A549 treated with ZK216348 at 1 μM for 4 hours (cell line): ENCODE measurements around the gene RPL18. TPM values are rescaled to one million over a fixed set of nuclear protein-coding genes. Genes with fewer than 3 reads are reported as not detected.

Experiments used
- total RNA-seq: library from RNA; stranded (reverse); fragments of 200-300 nt; extraction: Qiagen RNA extraction; gene quantifications from 5 replicates; pipeline ENCODE4 v1.2.3, GENCODE V29; 2022; ENCODE audit warnings: low read depth

The RPL18 gene
- 2,942 to 3,695 TPM (median 3,228 TPM) in 5 replicates for total RNA-seq

DNA sequence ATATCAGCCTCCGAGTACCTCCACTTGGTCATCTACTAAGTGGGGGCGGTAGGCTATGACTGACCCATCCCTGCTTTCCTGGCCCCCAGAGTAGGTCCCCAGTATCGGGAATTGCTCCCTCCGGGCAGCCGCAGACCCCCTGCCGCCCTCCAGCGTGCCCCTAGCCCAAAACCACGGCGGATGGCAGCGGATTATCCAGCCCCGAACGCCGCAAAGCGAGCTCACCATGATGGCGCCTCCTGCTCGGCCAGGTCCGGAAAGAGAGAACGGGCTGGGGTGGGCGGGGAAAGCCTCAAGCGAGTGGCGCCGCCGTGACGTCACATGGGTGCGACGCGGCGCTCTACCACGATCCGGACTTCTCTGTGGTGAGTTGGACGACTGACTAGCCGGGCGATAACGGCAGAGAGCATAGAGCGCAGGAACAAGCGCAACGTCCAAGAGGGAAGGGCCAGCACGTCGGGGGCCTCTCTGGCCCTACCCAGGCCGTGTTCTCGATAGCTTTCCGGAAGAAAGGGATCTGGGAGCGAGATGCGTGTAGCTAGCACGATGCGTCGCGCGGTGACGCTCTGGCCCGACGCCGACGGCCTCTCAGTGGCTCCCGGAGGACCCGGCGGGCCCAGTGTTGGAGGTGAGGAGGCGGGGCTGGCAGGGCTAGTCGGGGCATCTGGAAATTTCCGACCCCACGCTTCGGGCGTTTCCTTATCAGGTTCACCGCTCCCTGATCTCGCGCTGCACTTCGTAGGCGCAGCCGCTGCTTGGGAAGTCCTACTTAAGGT, at the start of gene RPL18, which contains the start of gene SPHK2:
RPL18 (minus strand) TSS at position 263 of the 776 bp plus-strand sequence; CDS start at position 228, 35 bp downstream.
SPHK2 (plus strand) TSS at position 591 of the 776 bp plus-strand sequence. CDS start 1,009 bp downstream, outside the sequence.

DNA sequence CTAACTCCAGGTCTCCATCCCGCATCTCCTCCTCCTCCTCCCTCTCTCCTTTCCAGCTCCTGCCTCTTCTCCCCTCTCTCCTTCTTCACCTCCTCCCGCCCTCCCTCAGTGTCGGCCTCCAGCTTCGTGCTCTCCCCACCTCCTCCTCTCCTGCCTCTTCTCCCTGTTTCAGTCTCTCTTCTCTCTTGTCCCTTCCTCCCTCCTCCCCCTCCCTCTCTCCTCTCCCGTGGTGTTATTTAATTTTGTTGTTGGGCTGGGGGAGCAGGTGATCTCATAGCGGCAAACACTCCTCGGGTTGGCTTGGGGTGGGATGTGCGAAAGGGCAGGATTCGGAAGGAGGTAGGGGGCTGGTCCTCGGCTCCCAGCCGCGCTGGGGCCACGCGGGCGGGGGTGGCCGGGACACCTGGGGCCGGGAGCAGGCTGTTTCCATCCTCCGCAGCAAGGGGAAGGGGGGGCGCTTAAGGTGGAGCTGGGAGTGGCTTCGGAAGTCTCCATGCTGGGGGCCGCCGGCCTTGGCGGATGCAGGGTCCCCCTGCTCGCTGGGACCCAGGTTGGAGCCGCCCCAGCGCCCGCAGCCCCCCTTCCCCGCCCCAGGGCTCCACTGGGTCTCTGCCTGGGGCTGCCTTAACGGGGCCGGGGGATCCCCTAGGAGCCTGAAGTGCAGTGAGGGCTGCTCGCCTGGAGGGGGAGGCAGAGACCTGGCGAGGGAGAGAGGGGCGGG, 27.2 kb upstream of the RPL18 start, which contains the start of gene CA11:
CA11 (minus strand) TSS at position 187 of the 721 bp plus-strand sequence. CDS start 555 bp downstream, outside the sequence.

DNA sequence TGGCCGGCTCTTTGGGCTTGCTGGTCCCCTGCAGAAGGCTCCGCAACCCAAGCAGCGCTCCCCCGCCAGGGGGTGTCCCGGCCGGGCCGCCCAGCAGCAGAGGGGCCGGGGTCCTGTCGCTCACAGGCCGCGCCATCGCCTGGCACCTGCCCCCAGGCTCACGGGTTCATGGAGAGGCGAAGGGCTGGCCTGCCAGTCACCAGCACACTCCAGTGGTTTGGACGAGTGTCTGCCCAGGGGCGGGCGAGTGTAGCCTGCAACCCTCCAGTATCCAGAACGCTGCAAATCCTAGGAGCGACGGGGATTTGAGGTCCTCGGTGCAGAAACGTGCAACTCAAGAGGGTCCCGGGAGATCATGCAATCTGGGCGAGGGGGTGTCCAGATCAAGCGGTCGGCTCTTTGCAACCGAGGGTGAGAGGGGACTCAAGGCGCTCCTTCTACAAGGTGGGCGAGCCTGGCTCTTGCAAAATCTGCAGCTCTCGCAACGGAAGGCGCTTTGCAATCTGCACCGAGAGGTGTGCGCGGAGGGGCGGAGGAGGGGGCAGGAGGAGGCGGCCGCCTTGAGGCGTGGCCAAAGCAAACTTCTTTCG, 18.0 kb upstream of the RPL18 start, which contains the start of gene DBP:
DBP (minus strand) TSS at position 521 of the 590 bp plus-strand sequence; CDS start at position 136, 385 bp downstream.

DNA sequence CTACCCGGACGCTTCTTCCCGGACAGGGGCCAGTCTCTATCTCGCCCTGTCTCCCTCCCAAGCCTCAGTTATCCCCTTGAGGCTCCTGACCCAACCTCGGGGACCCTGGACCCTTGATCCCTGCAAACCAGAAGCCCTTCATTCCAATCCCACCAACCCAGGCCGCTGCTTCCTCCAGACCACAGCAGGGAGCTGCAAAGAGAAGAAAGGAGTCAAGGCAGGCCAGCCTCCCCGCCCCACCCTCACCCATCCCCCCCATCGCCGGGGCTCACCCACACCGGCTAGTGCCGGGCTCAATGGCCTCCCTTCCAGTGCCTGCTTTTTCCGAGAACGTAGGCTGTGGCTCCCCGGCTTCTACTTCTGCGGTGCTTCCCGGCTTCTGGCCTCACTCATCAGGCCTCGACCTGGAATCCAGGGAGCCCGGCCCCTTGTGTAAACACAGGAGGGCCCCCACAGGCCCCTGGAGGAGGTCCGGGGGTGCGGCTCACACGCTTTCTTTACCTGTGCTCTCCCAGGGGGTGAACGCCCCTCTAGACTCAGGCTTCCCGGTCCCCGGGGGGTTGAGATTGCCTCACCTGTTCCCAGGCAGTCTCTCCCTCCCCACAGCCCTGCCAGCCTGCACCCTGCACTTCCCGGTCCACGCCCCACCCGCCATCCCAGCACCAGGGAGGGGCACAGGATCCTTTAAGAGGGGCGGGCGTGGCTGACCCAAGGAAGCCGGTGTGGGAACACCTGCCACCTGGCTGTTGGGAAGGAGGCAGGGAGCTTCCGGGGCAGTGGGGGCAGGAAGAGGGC, 4.3 kb downstream of the RPL18 start, which contains the start of gene FAM83E:
FAM83E (minus strand) TSS at position 641 of the 795 bp plus-strand sequence. CDS start 1,704 bp downstream, outside the sequence.

DNA sequence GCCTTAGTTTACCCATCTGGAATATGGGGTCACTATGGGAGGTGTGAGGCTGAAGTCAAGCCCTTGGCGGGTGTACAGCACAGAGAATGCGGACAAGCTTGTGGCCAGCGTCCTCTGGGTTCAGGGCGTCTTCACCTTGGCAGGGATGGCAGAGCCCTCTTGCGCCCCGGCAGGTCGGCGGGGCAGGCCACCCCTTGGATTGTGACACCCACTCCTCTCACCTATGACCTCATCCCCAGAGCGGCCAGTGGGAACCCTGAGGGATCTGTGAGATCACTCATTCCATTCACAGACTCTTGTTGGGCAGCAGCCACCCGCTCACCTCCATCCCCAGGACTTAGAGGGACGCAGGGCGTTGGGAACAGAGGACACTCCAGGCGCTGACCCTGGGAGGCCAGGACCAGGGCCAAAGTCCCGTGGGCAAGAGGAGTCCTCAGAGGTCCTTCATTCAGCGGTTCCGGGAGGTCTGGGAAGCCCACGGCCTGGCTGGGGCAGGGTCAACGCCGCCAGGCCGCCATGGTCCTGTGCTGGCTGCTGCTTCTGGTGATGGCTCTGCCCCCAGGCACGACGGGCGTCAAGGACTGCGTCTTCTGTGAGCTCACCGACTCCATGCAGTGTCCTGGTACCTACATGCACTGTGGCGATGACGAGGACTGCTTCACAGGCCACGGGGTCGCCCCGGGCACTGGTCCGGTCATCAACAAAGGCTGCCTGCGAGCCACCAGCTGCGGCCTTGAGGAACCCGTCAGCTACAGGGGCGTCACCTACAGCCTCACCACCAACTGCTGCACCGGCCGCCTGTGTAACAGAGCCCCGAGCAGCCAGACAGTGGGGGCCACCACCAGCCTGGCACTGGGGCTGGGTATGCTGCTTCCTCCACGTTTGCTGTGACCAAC, 12.3 kb downstream of the RPL18 start, which contains the start of gene SPACA4:
SPACA4 (plus strand) TSS at position 280 of the 896 bp plus-strand sequence; CDS start at position 517, 237 bp downstream.

Other genes with a start within 250 kb of the RPL18 start
- 319 to 434 TPM (median 419 TPM) in 5 replicates for gene KDELR1, start 227.6 kb downstream of the RPL18 start, total RNA-seq
- 4.4 to 12.0 TPM (median 10.2 TPM) in 5 replicates for gene GRIN2D, start 225.5 kb downstream of the RPL18 start, total RNA-seq
- 96.2 to 123 TPM (median 121 TPM) in 5 replicates for gene GRWD1, start 173.2 kb downstream of the RPL18 start, total RNA-seq
- 0.84 to 2.1 TPM (median 1.2 TPM) in 5 replicates for gene KCNJ14, start 163.6 kb downstream of the RPL18 start, total RNA-seq
- 47.4 to 71.5 TPM (median 62.5 TPM) in 5 replicates for gene CYTH2, start 149.8 kb downstream of the RPL18 start, total RNA-seq
- 2.2 to 6.0 TPM (median 5.9 TPM) in 5 replicates for gene LMTK3, start 107.3 kb downstream of the RPL18 start, total RNA-seq
- 12.0 to 18.2 TPM (median 16.6 TPM) in 5 replicates for gene SULT2B1, start 67.0 kb downstream of the RPL18 start, total RNA-seq
- not detected in 5 replicates for gene SPACA4, start 12.4 kb downstream of the RPL18 start, total RNA-seq
- 0.34 to 0.72 TPM (median 0.42 TPM) in 4 of 5 replicates, not detected in the other for gene FAM83E, start 4.1 kb downstream of the RPL18 start, total RNA-seq
- 8.2 to 18.4 TPM (median 17.3 TPM) in 5 replicates for gene SPHK2, start 328 bp upstream of the RPL18 start, total RNA-seq
- 1.6 to 3.4 TPM (median 2.5 TPM) in 5 replicates for gene DBP, start 18.2 kb upstream of the RPL18 start, total RNA-seq
- gene CA11, start 27.0 kb upstream of the RPL18 start, total RNA-seq: 7.2 to 12.6 TPM (median 9.3 TPM) in 5 replicates
- gene NTN5, start 53.8 kb upstream of the RPL18 start, total RNA-seq: 0.12 to 0.33 TPM (median 0.24 TPM) in 5 replicates
- not detected in 5 replicates for gene FUT2, start 76.8 kb upstream of the RPL18 start, total RNA-seq
- gene MAMSTR, start 100.5 kb upstream of the RPL18 start, total RNA-seq: 0.14 to 0.67 TPM (median 0.41 TPM) in 5 replicates
- 0.13 to 1.4 TPM (median 0.36 TPM) in 5 replicates for gene RASIP1, start 121.4 kb upstream of the RPL18 start, total RNA-seq
- gene IZUMO1, start 127.7 kb upstream of the RPL18 start, total RNA-seq: not detected in 5 replicates
- gene FUT1, start 133.5 kb upstream of the RPL18 start, total RNA-seq: 0.04 to 0.08 TPM (median 0.05 TPM) in 4 of 5 replicates, not detected in the other
- gene FGF21, start 136.3 kb upstream of the RPL18 start, total RNA-seq: not detected in 5 replicates
- 41.4 to 63.3 TPM (median 59.5 TPM) in 5 replicates for gene BCAT2, start 191.9 kb upstream of the RPL18 start, total RNA-seq
- 9.4 to 15.3 TPM (median 14.5 TPM) in 5 replicates for gene HSD17B14, start 217.3 kb upstream of the RPL18 start, total RNA-seq
- gene PLEKHA4, start 249.4 kb upstream of the RPL18 start, total RNA-seq: 1.1 to 3.0 TPM (median 2.2 TPM) in 5 replicates